Esophagus squamous epithelium (tissue), 5 donors: ENCODE data around the gene CYSTM1. TPM values are rescaled to one million over a fixed set of nuclear protein-coding genes. Genes with fewer than 3 reads are reported as not detected.

Source experiments
- DNase-seq: peaks from one replicate; lab custom pipeline; 2025; lab: John Stamatoyannopoulos, UW
- H3K27ac ChIP-seq, 4 donors: fragments of 200-600 bp; sonication (generic); one replicate each; pipeline ENCODE4 v1.5.1; 2016 to 2019; ENCODE audit warnings: mild to moderate bottlenecking in 1 of 4
- H3K27me3 ChIP-seq, 4 donors: fragments of 200-600 bp; sonication (generic); 1 replicate in 3 of 4; 2 replicates in 1 of 4; pipeline versions ENCODE4 v1.5.1 to v1.6.0; 2017 to 2021; ENCODE audit warnings: antibody characterized with exemption in 1 of 4
- H3K36me3 ChIP-seq, 3 donors: fragments of 200-600 bp; sonication (generic); one replicate each; pipeline ENCODE4 v1.5.1; 2016 to 2019
- H3K4me1 ChIP-seq, 3 donors: fragments of 200-600 bp; sonication (generic); one replicate each; pipeline ENCODE4 v1.5.1; 2017 to 2019
- H3K4me3 ChIP-seq, 4 donors: fragments of 200-600 bp; sonication (generic); 1 replicate in 3 of 4; 2 replicates in 1 of 4; pipeline ENCODE4 v1.5.1; 2016 to 2019; ENCODE audit warnings: mild to moderate bottlenecking in 2 of 4, moderate library complexity in 1 of 4
- H3K9me3 ChIP-seq, 3 donors: fragments of 200-600 bp; sonication (generic); one replicate each; pipeline ENCODE4 v1.5.1; 2016 to 2019
- CTCF ChIP-seq, 6 experiments: fragments of 450-650 bp in 4 of 6; fragments of 200-600 bp in 2 of 6; sonication (generic) in 2 of 6; IDR thresholded peaks; one replicate each; pipeline ENCODE4 v1.5.1; 2016 to 2019; ENCODE audit warnings: antibody characterized with exemption in 6 of 6, mild to moderate bottlenecking in 4 of 6, moderate library complexity in 4 of 6
- POLR2A ChIP-seq, 4 donors: fragments of 450-650 bp; IDR thresholded peaks; one replicate each; pipeline ENCODE4 v1.6.1; 2017; ENCODE audit warnings: antibody characterized with exemption in 4 of 4, mild to moderate bottlenecking in 4 of 4, moderate library complexity in 3 of 4
- WGBS, 2 donors: methylation state at CpG; one replicate each; pipeline ENCODE4 v1.1.5; 2018; 5-methylcytosine and 5-hydroxymethylcytosine counted together
- intact Hi-C: fragments of 100-400 bp; cut with DNase I; formaldehyde crosslinking; loops from one replicate; pipeline ENCODE4 v1.15.0; 2022
- total RNA-seq, 4 donors: library from RNA; depleted of rRNA; stranded (reverse); fragments of >200 nt; gene quantifications; one replicate each; pipeline ENCODE4 v1.1.0, GENCODE V29; 2016
- donor health status: DM: yes; HTN: yes; CAD: no.

The CYSTM1 gene
- total RNA-seq, 4 donors from 2014 or later: 2.6 to 22.5 (median 12.8) TPM

- H3K9me3 ChIP-seq: no peaks in the 10 kb centered on the region
- no peak overlapping the region for H3K4me3 ChIP-seq
- no peaks in the 10 kb centered on the region for H3K27me3 ChIP-seq
- TF ChIP-seq POLR2A (IDR thresholded peaks at IDR 0.05) (no peak), CTCF (IDR thresholded peaks at IDR 0.05) (no peak)
- H3K36me3 ChIP-seq: no peaks in the 10 kb centered on the region
- H3K27ac ChIP-seq: no peak overlapping the region
- intact Hi-C loops: no loop called here
- no peak for DNase-seq
- H3K4me1 ChIP-seq: peaks cover 3 to 18% (median 6%) of the 10 kb centered on the region in 3 donors
These were observed 39.9 kb upstream of the CYSTM1 start for GRCh38 chr5:140135127-140135526.

GRCh38 chr5:140136624-140137023 lies 38.4 kb upstream of the CYSTM1 start:
- H3K4me1 ChIP-seq: peaks cover 5 to 25% (median 20%) of the 10 kb centered on the region in 3 donors
- no peak for DNase-seq
- no peaks in the 10 kb centered on the region for H3K36me3 ChIP-seq
- no peaks in the 10 kb centered on the region for H3K9me3 ChIP-seq
- H3K27me3 ChIP-seq: no peaks in the 10 kb centered on the region
- TF ChIP-seq CTCF (IDR thresholded peaks at IDR 0.05): no peak
- no peak for TF ChIP-seq POLR2A (IDR thresholded peaks at IDR 0.05)
- no peak overlapping the region for H3K27ac ChIP-seq
- WGBS, 2 donors: 100% methylated on average over 1 of the region's 1 CpG; no CpG with 5 or more reads in 1 of the 2 donors
- H3K4me3 ChIP-seq: no peak overlapping the region
- intact Hi-C loops: no loop called here

- Histone ChIP-seq H3K4me3 (no peak overlapping the region), H3K27me3 (peaks cover 0 to 2% (median 0%) of the 10 kb centered on the region in 4 donors), H3K36me3 (no peaks in the 10 kb centered on the region), H3K9me3 (no peaks in the 10 kb centered on the region), H3K27ac (peak overlapping the region in 1 of 4 donors; percentile 40), H3K4me1 (peaks cover 5 to 27% (median 25%) of the 10 kb centered on the region in 3 donors)
- no peak for DNase-seq
- TF ChIP-seq POLR2A (IDR thresholded peaks at IDR 0.05): no peak
- 81 to 100% methylated on average over 2 to 3 of the region's 3 CpGs for WGBS, 2 donors
- intact Hi-C loops: no loop called here
These were observed 34.6 kb upstream of the CYSTM1 start for GRCh38 chr5:140140435-140140834.

GRCh38 chr5:140141241-140141640 lies 33.7 kb upstream of the CYSTM1 start:
- H3K27ac ChIP-seq: peak overlapping the region in 1 of 4 donors; percentile 40
- peaks cover 0 to 10% (median 0%) of the 10 kb centered on the region in 4 donors for H3K27me3 ChIP-seq
- peaks cover 13 to 35% (median 32%) of the 10 kb centered on the region in 3 donors for H3K4me1 ChIP-seq
- intact Hi-C loops: no loop called here
- no peak overlapping the region for H3K4me3 ChIP-seq
- no peaks in the 10 kb centered on the region for H3K9me3 ChIP-seq
- no peak for TF ChIP-seq POLR2A (IDR thresholded peaks at IDR 0.05)
- no peak for TF ChIP-seq CTCF (IDR thresholded peaks at IDR 0.05)
- no peaks in the 10 kb centered on the region for H3K36me3 ChIP-seq
- DNase-seq: no peak

GRCh38 chr5:140142246-140142645 lies 32.7 kb upstream of the CYSTM1 start:
- no peak overlapping the region for H3K4me3 ChIP-seq
- intact Hi-C loops: no loop called here
- H3K36me3 ChIP-seq: no peaks in the 10 kb centered on the region
- TF ChIP-seq CTCF (IDR thresholded peaks at IDR 0.05) (no peak), POLR2A (IDR thresholded peaks at IDR 0.05) (no peak)
- H3K4me1 ChIP-seq: peaks cover 15 to 41% (median 35%) of the 10 kb centered on the region in 3 donors
- DNase-seq: no peak
- peaks cover 0 to 13% (median 0%) of the 10 kb centered on the region in 4 donors for H3K27me3 ChIP-seq
- H3K9me3 ChIP-seq: no peaks in the 10 kb centered on the region
- 79 to 94% methylated on average over 2 to 4 of the region's 5 CpGs for WGBS, 2 donors
- no peak overlapping the region for H3K27ac ChIP-seq

- Histone ChIP-seq H3K27ac (no peak overlapping the region), H3K27me3 (peaks cover 0 to 13% (median 0%) of the 10 kb centered on the region in 4 donors), H3K9me3 (no peaks in the 10 kb centered on the region), H3K4me1 (peaks cover 15 to 41% (median 35%) of the 10 kb centered on the region in 3 donors), H3K4me3 (no peak overlapping the region), H3K36me3 (no peaks in the 10 kb centered on the region)
- TF ChIP-seq CTCF (IDR thresholded peaks at IDR 0.05) (no peak), POLR2A (IDR thresholded peaks at IDR 0.05) (no peak)
- 83 to 89% methylated on average over 5 to 7 of the region's 7 CpGs for WGBS, 2 donors
- no peak for DNase-seq
- intact Hi-C loops: no loop called here
These were observed 32.1 kb upstream of the CYSTM1 start for GRCh38 chr5:140142856-140143255.
